GM13977 (cell line): ENCODE data around the gene INTS1.
"Not testable (repeated sequence)": the region's sequence is repeated elsewhere in the genome, so short reads cannot be mapped to it uniquely, and the experiment has no call there.

ENCODE experiments used
- DNase-seq: peaks from one replicate; pipeline ENCODE4 v3.0.0; 2012; ENCODE audit warnings: low spot score
- CTCF ChIP-seq: IDR thresholded peaks from 2 replicates; pipeline ENCODE4 v1.5.1; 2012; ENCODE audit warnings: mild to moderate bottlenecking, control low read depth; ENCODE audit not compliant: insufficient read depth; ENCODE audit errors: extremely low read depth, missing control alignments
- in situ Hi-C: fragments of 300-500 bp; cut with MboI; formaldehyde crosslinking; loops from one replicate; pipeline ENCODE4 v1.12.0; 2022; ENCODE audit warnings: low sequenced_read_pairs, low pct_unique_long_range_greater_than_20kb, mixed read lengths, inconsistent platforms; ENCODE audit not compliant: unreplicated experiment

Gene INTS1

GRCh38 chr7:1444925-1445322 is 59.3 kb downstream of the INTS1 start:
- no peak for TF ChIP-seq CTCF
- in situ Hi-C loops: no loop called here

GRCh38 chr7:1444214-1444924 is 59.8 kb downstream of the INTS1 start:
- in situ Hi-C loops: no loop called here
- DNase-seq: no peak
- no peak for TF ChIP-seq CTCF

More at GRCh38 chr7:1444925-1445322, 59.3 kb downstream of the INTS1 start:
- DNase-seq: no peak

GRCh38 chr7:1443587-1444200 is 60.5 kb downstream of the INTS1 start:
- in situ Hi-C loops, DNase-seq: not testable (repeated sequence)

GRCh38 chr7:1442355-1443124 is 61.6 kb downstream of the INTS1 start:
- no peak for DNase-seq
- in situ Hi-C loops: no loop called here
- no peak for TF ChIP-seq CTCF

GRCh38 chr7:1441615-1442354 is 62.4 kb downstream of the INTS1 start:
- no peak for TF ChIP-seq CTCF
- in situ Hi-C loops: no loop called here

GRCh38 chr7:1440620-1441019 is 63.6 kb downstream of the INTS1 start:
- no peak for TF ChIP-seq CTCF
- in situ Hi-C loops: no loop called here
- no peak for DNase-seq

More at GRCh38 chr7:1441615-1442354, 62.4 kb downstream of the INTS1 start:
- DNase-seq: no peak
